C4-2B (cell line): ENCODE measurements around the gene LHFPL2.

Experiments
- ZFX ChIP-seq: fragments of 450-650 bp; IDR thresholded peaks from 2 replicates; pipeline ENCODE4 v1.6.1; 2017
- TF ChIP-seq, protein P1 (sequence below): fragments of 450-650 bp; conservative IDR thresholded peaks from 2 replicates; pipeline ENCODE4 v1.5.1; 2017; ENCODE audit warnings: mild to moderate bottlenecking

DNA sequence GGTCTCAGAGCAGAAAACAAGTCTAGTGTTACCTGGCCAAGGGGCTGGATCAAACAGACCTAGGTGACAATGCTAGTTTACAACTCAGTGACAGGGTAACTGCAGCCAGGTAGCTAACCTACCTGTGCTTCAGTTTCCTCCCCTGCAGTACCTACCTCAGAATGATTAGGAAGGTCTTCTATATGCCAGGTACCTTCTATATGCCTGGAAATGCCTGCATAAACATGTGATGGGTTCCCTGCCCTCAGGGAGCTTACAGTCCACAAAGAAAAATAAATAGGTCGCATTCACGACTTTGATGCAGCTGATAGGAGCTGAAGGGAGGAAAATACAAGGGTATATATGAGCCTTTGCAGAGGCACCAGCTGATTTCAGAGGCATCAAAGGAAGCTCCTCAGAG, 16.1 kb downstream of the LHFPL2 start:
- TF ChIP-seq, protein P1, sequence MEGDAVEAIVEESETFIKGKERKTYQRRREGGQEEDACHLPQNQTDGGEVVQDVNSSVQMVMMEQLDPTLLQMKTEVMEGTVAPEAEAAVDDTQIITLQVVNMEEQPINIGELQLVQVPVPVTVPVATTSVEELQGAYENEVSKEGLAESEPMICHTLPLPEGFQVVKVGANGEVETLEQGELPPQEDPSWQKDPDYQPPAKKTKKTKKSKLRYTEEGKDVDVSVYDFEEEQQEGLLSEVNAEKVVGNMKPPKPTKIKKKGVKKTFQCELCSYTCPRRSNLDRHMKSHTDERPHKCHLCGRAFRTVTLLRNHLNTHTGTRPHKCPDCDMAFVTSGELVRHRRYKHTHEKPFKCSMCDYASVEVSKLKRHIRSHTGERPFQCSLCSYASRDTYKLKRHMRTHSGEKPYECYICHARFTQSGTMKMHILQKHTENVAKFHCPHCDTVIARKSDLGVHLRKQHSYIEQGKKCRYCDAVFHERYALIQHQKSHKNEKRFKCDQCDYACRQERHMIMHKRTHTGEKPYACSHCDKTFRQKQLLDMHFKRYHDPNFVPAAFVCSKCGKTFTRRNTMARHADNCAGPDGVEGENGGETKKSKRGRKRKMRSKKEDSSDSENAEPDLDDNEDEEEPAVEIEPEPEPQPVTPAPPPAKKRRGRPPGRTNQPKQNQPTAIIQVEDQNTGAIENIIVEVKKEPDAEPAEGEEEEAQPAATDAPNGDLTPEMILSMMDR = no peak
- TF ChIP-seq ZFX = no peak
